ENCODE data around the gene LTB4R. TPM values are rescaled to one million over a fixed set of nuclear protein-coding genes. Genes with fewer than 3 reads are reported as not detected.

The LTB4R gene
- total and polyA plus RNA-seq, 8 donors, result 5.3 to 26.1 (median 6.5) TPM

GRCh38 chr14:24283796-24284460 is 27.4 kb upstream of the LTB4R start:
- peaks cover 0 to 5% of the 10 kb centered on the region in 2 donors for H3K36me3 ChIP-seq
- DNase-seq, result no peak
- H3K4me3 ChIP-seq, result no peak overlapping the region
- H3K27me3 ChIP-seq, result no peaks in the 10 kb centered on the region
- intact Hi-C loops (cut with DNase I), result no loop called here
- peaks cover 0 to 41% of the 10 kb centered on the region in 2 donors for H3K4me1 ChIP-seq
- TF ChIP-seq CTCF (IDR thresholded peaks at IDR 0.05), result no peak
- H3K9me3 ChIP-seq, result no peaks in the 10 kb centered on the region
- no peak overlapping the region for H3K27ac ChIP-seq
- no peak for ATAC-seq

GRCh38 chr14:24284501-24285035 is 26.7 kb upstream of the LTB4R start:
- no peaks in the 10 kb centered on the region for H3K9me3 ChIP-seq
- DNase-seq, result no peak
- H3K27me3 ChIP-seq, result no peaks in the 10 kb centered on the region
- no peak for ATAC-seq
- intact Hi-C loops (cut with DNase I), result no loop called here
- H3K27ac ChIP-seq, result no peak overlapping the region
- H3K4me1 ChIP-seq, result peaks cover 0 to 34% of the 10 kb centered on the region in 2 donors
- no peak overlapping the region for H3K4me3 ChIP-seq
- peaks cover 0 to 11% of the 10 kb centered on the region in 2 donors for H3K36me3 ChIP-seq
- no peak for TF ChIP-seq CTCF (IDR thresholded peaks at IDR 0.05)

- ATAC-seq (no peak), DNase-seq (no peak)
- H3K27me3 ChIP-seq, result no peaks in the 10 kb centered on the region
- no peak overlapping the region for H3K27ac ChIP-seq
- peaks cover 0 to 19% of the 10 kb centered on the region in 2 donors for H3K36me3 ChIP-seq
- no peak overlapping the region for H3K4me3 ChIP-seq
- no peaks in the 10 kb centered on the region for H3K9me3 ChIP-seq
- TF ChIP-seq CTCF (IDR thresholded peaks at IDR 0.05), result no peak
- H3K4me1 ChIP-seq, result peaks cover 0 to 27% of the 10 kb centered on the region in 2 donors
- intact Hi-C loops (cut with DNase I), result no loop called here
These were observed 26.0 kb upstream of the LTB4R start for GRCh38 chr14:24285351-24285750.

GRCh38 chr14:24286996-24287395 is 24.3 kb upstream of the LTB4R start:
- H3K4me3 ChIP-seq, result no peak overlapping the region
- H3K27ac ChIP-seq, result no peak overlapping the region
- no peak for TF ChIP-seq CTCF (IDR thresholded peaks at IDR 0.05)
- intact Hi-C loops (cut with DNase I), result no loop called here
- H3K4me1 ChIP-seq, result peaks cover 0 to 10% of the 10 kb centered on the region in 2 donors
- no peaks in the 10 kb centered on the region for H3K27me3 ChIP-seq
- ATAC-seq (no peak), DNase-seq (no peak)
- peaks cover 0 to 36% of the 10 kb centered on the region in 2 donors for H3K36me3 ChIP-seq
- H3K9me3 ChIP-seq, result no peaks in the 10 kb centered on the region

- DNase-seq (no peak), ATAC-seq (no peak)
- TF ChIP-seq CTCF (IDR thresholded peaks at IDR 0.05), result no peak
- H3K4me1 ChIP-seq, result no peaks in the 10 kb centered on the region
- peaks cover 0 to 54% of the 10 kb centered on the region in 2 donors for H3K36me3 ChIP-seq
- H3K27me3 ChIP-seq, result no peaks in the 10 kb centered on the region
- H3K27ac ChIP-seq, result no peak overlapping the region
- intact Hi-C loops (cut with DNase I), result no loop called here
- H3K9me3 ChIP-seq, result no peaks in the 10 kb centered on the region
- H3K4me3 ChIP-seq, result no peak overlapping the region
These were observed 21.5 kb upstream of the LTB4R start for GRCh38 chr14:24289649-24290280.

Measured in left lung (tissue), 10 donors.